ENCODE results near the gene SGK1. TPM values are rescaled to one million over a fixed set of nuclear protein-coding genes. Genes with fewer than 3 reads are reported as not detected.
A peak's percentile ranks its signal among the peaks of the same experiment; 100 is the strongest.

SGK1 gene
- total and polyA plus RNA-seq, 12 donors: 86.0 to 685 (median 192) TPM

- peak overlapping the region; percentile 46 to 100 (median 98) for H3K27ac ChIP-seq
- TF ChIP-seq CTCF (IDR thresholded peaks at IDR 0.05) (peak; percentile 58 to 91 (median 76)), POLR2A (IDR thresholded peaks at IDR 0.05) (peak; percentile 5 to 20)
- 3 to 17% (median 7%) methylated on average over 28 to 30 of the region's 30 CpGs for WGBS, 4 donors
- peak; percentile 76 to 92 (median 84) for DNase-seq
- peak overlapping the region in 2 of 4 donors; percentile 17 to 59 for H3K4me3 ChIP-seq
- H3K9me3 ChIP-seq (replicated peaks in 1 of 3): no peaks in the 10 kb centered on the region
- no peaks in the 10 kb centered on the region for H3K27me3 ChIP-seq
- peaks cover 5 to 25% of the 10 kb centered on the region in 2 donors for H3K4me1 ChIP-seq (replicated peaks in 1 of 2)
- intact Hi-C loops (cut with DNase I): loop anchor here (5.0 to 10.0 kb wide), 4 partner anchors 69 to 464 kb away; no protein-coding TSS in a partner anchor
- peaks cover 0 to 2% of the 10 kb centered on the region in 2 donors for H3K36me3 ChIP-seq (replicated peaks in 1 of 2)
These were observed 139.5 kb downstream of the SGK1 start for GRCh38 chr6:134178161-134179044.

GRCh38 chr6:134177753-134178160 is 140.2 kb downstream of the SGK1 start:
- WGBS, 4 donors: 18 to 38% (median 31%) methylated on average over 8 to 10 of the region's 10 CpGs
- DNase-seq: peak in 2 of 7 donors; percentile 32 to 50
- H3K36me3 ChIP-seq (replicated peaks in 1 of 2): peaks cover 0 to 9% of the 10 kb centered on the region in 2 donors
- TF ChIP-seq POLR2A (IDR thresholded peaks at IDR 0.05): peak in 1 of 2 donors; percentile 7
- no peak for TF ChIP-seq CTCF (IDR thresholded peaks at IDR 0.05)
- peak overlapping the region in 1 of 4 donors; percentile 59 for H3K4me3 ChIP-seq
- intact Hi-C loops (cut with DNase I): loop anchor here (5.0 to 10.0 kb wide), 4 partner anchors 70 to 465 kb away; no protein-coding TSS in a partner anchor
- H3K9me3 ChIP-seq (replicated peaks in 1 of 3): no peaks in the 10 kb centered on the region
- H3K27me3 ChIP-seq: no peaks in the 10 kb centered on the region
- H3K27ac ChIP-seq: peak overlapping the region; percentile 46 to 100 (median 98)
- peaks cover 5 to 32% of the 10 kb centered on the region in 2 donors for H3K4me1 ChIP-seq (replicated peaks in 1 of 2)

GRCh38 chr6:134177236-134177635 is 140.7 kb downstream of the SGK1 start:
- peaks cover 0 to 14% of the 10 kb centered on the region in 2 donors for H3K36me3 ChIP-seq (replicated peaks in 1 of 2)
- H3K27me3 ChIP-seq: no peaks in the 10 kb centered on the region
- H3K4me1 ChIP-seq (replicated peaks in 1 of 2): peaks cover 5 to 37% of the 10 kb centered on the region in 2 donors
- no peak for DNase-seq
- H3K27ac ChIP-seq: peak overlapping the region; percentile 81 to 100 (median 98)
- intact Hi-C loops (cut with DNase I): loop anchor here (5.0 to 10.0 kb wide), 4 partner anchors 70 to 465 kb away; no protein-coding TSS in a partner anchor
- 71 to 83% (median 80%) methylated on average over 1 of the region's 1 CpG for WGBS, 4 donors
- no peaks in the 10 kb centered on the region for H3K9me3 ChIP-seq (replicated peaks in 1 of 3)
- H3K4me3 ChIP-seq: peak overlapping the region in 1 of 4 donors; percentile 59
- TF ChIP-seq CTCF (IDR thresholded peaks at IDR 0.05): no peak
- TF ChIP-seq POLR2A (IDR thresholded peaks at IDR 0.05): no peak
